GM21825 (cell line): ENCODE data around the gene PTPRD.
A peak's percentile ranks its signal among the peaks of the same experiment; 100 is the strongest.

Experiments
- ATAC-seq: cut with Tn5 transposase; IDR thresholded peaks from one replicate; pipeline ENCODE4 v1.9.1; 2021; ENCODE audit warnings: mild to moderate bottlenecking, moderate library complexity; ENCODE audit not compliant: unreplicated experiment

PTPRD gene

GRCh38 chr9:8382777-8383527 is 2229.8 kb downstream of the PTPRD start:
- no peak for ATAC-seq

GRCh38 chr9:8382266-8382665 is 2230.5 kb downstream of the PTPRD start:
- ATAC-seq, result no peak

- ATAC-seq, result no peak
Observed at GRCh38 chr9:8381601-8382000, 2231.2 kb downstream of the PTPRD start.

- no peak for ATAC-seq
Observed at GRCh38 chr9:8374471-8374870, 2238.3 kb downstream of the PTPRD start.

DNA sequence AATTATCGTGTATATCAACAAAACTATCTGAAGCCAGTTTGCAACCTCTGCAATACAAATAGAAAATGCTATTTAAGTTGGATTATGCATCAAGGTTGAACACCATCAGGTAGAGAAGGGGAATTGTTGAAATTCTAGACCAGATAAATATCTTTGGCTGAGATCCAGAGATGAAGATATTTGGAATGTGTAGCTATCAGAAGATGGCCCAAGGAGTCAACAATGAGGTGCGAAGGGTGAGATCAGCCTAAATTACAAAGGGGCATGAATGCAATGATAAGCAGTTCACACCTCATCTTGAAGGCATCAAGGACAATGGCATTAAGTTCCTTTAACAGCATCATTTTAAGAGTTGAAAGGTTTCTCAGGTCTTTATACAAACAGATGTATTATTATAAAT is 2241.1 kb downstream of the PTPRD start:
- ATAC-seq, result no peak

DNA sequence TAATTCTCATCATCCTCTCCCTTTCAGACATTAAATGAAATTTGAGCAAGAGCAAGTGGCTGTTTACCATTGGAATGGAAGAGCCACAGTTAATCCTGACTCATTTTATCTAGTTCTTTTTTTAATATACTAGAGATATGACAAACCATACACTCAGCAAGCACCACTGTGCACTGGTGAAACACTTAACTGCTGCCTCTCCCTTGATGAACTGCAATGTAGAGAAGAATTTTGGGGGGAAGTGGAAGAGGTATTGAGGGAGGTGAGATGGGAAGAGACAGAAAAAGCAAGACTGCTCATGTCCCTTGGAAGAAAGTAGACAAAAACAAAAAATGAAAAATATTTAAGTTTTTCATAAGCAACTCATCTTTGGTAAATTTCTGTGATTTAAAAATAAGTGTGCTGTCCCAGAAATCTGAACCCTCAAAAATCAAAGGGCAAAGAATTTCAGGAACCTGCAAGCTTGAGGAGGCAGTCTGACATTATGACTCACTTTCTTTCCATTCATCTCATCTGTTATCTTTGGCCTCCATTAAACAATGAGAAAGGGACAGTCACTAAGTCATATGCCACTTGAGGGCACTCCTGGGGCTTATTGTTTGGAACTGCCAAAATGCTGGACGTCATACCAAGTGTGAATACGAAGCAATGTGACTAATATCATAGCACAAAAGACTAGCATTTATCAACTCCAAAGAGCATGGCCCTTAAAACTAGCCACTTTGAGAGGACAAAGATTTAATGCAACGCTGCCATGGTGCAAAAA is 2246.5 kb downstream of the PTPRD start:
- no peak for ATAC-seq

DNA sequence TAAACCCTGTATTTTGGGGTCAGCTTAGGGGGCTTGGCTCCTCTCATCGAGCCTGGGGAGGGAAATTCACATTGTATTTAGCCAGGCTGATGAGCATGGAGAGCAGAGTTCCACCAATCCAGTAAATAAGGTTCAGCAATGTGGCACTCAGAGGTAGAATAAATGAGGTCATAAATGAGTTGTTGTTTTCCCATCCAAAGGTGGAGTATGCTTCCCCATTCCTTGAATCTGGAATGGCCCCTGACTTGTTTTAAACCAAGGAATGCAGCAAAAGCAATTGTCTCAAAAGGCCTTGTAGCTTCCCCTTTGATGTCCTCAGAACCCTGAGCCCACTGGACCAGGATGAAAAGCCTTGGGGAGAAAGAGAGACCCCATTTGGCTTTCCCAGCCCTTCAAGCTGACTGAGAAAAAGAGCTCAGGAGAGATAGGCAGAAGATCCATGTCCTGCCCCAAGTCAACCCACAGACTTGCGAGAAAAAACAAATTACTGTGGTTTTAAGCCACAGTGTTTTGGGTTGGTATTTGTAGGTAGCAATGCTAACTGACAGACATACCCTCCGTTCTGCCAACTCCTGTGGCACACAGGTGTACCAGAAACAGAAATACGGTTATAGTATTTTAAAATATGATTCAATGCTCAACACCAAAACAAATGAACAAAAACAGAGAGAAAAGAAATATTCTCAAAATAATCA is 2247.2 kb downstream of the PTPRD start:
- no peak for ATAC-seq

DNA sequence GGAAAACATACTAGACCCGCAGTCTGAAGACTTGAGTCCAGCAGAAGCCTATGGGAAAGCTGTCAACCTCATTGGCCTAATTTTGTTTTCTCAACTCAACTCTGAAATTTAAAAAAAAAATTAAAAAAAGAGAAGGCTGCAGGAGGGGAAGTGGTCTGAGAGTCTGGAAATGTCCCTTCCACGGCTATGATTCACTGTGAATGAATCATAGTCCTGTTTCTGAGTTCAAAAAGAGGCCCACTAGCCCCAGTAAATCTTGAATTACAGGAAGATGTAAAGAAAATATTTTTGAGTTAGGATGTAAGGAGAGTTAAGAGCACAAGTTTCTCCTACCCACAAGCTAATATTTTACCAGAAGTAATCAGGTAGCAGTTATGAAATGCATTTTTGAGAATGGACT is 2247.8 kb downstream of the PTPRD start:
- ATAC-seq, result peak; percentile 79

DNA sequence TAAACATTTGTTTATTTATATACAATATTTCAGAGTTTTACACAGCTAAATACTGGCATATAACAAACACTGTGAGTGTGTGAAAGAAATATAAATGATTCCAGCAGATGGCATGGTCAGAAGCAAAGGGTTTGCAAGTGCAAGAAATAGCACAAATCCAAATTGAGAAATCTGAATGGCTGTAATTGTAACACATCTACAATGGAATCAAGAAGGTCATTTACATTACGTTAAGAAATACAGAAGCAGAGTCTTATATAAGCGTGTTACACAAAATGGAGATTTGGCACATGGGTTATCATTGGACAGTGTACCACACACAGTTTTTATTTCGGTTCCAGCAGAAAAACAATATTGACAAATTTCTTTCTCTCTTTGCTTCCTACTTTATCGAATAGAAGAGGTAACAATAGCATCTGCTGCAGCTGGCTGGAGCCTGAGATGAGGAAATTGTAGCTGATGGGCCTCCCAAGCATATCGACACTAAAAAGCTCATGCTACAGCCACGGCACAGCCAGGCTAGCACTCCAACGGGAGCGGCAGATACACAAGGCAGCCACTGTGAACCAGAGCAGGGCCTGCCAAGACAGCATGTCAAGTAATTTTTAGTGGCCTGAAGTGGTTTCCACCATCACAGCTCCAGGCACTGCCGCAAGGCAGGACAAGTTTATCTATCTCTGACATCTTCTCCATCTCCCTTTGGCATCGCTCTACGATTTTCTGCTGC is 2248.6 kb downstream of the PTPRD start:
- no peak for ATAC-seq

GRCh38 chr9:8362250-8362649 is 2250.6 kb downstream of the PTPRD start:
- peak; percentile 54 for ATAC-seq

DNA sequence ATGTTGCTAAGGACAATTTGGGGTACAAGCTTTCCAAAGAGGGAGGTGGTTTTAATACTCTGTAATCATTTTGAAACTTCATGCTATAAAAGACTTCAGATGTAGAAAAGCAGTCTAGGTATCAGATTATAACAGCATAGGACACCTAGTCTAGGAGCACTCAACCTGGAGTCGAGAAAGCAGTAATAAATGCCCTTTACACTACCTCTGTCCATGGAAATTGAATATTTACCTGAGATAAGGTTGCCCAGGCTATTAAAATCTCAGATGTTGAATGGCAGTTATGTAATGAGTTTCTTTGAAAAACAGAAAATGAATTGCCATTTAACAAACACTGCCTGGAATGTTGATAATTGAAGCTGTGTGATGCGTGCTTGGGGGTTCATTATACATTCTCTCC is 2251.4 kb downstream of the PTPRD start:
- no peak for ATAC-seq

DNA sequence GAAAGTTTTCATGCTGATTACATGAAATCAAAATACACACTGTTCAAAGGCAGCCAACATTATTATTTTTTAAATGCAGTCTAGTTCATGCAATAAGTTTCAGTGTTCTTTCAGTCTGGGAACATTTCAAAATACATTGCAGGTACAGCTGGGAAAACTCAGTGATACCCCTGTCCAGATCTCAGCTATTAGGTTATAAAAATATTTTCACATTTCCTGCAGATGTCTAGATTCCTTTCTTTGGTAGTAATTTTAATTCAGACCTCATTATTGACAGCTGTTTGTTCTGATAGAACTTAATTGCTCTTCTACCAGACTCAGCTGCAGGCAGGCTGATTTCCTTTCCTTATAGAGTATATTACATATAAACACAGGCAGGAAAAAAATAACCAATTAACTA is 2256.4 kb downstream of the PTPRD start:
- ATAC-seq, result no peak

DNA sequence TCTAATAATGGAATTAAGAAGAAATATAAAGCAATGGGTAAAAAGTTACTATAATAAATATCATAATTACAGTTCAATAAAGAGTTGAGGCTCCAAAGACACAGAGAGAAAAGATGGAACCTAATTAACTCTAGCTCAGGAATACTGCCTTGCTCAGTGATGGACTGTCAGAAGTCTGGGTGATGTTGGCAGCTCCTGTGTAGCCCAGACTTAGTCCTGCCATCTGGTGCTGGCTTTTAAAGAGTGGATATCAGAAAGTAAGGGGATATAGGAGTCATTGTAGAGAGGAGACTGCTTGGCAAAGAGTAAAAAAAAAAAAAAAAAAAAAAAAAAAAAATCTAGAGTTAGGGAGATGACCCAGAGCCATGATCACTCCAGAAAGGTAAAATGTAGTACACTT is 2261.4 kb downstream of the PTPRD start:
- no peak for ATAC-seq

GRCh38 chr9:8349901-8350300 is 2262.9 kb downstream of the PTPRD start:
- ATAC-seq, result no peak

- no peak for ATAC-seq
Observed at GRCh38 chr9:8349376-8349775, 2263.4 kb downstream of the PTPRD start.

GRCh38 chr9:8348756-8349155 is 2264.0 kb downstream of the PTPRD start:
- no peak for ATAC-seq

DNA sequence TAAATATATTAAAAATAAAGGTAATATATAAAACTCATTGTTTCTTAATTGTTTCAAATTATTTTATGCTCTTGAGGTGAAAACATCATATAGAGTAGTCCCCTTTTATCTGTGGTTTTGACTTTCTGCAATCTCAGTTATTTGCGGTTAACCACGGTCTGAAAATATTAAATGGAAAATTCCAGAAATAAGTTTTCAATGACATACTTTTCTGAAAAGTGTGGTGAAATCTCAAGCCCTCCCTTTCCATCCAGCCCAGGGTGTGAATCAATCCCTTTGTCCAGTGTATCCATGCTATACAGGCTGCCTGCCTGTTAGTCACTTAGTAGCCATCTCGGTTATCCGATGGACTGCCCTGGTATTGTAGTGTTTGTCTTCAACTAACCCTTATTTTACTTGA is 2266.5 kb downstream of the PTPRD start:
- no peak for ATAC-seq

DNA sequence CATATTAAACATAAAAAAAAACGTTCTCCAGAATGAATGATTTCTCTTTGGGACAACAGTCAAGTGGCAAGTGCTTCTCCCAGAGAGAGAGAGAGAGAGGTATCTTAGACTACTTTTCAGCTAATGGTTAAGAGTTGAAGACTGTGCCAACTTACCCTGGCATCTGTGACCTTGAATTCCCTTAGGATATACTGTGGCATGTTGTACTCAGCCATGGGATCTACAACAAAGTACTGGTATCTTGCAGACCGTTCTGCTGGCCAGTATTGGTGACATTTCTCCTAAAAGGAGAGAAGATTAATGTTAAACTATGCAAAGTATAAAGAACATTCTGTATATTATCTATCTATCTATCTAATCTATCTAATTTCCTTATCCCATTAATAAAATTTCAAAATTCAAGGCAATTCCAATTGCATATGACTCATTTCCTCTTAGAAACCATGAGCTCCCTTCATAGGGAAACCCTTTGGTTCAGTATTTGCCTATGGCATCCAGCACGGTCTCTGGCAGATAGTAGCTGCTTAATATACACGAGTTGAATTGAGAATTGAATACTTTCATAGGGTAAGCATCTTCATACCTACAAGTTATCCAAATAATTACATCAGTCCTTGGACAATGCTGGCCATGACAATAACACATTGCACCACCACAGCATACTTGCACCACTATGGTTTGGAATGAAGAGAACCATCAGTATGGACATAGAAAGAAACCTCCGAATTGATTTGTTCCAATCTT is 2273.9 kb downstream of the PTPRD start:
- ATAC-seq, result no peak

DNA sequence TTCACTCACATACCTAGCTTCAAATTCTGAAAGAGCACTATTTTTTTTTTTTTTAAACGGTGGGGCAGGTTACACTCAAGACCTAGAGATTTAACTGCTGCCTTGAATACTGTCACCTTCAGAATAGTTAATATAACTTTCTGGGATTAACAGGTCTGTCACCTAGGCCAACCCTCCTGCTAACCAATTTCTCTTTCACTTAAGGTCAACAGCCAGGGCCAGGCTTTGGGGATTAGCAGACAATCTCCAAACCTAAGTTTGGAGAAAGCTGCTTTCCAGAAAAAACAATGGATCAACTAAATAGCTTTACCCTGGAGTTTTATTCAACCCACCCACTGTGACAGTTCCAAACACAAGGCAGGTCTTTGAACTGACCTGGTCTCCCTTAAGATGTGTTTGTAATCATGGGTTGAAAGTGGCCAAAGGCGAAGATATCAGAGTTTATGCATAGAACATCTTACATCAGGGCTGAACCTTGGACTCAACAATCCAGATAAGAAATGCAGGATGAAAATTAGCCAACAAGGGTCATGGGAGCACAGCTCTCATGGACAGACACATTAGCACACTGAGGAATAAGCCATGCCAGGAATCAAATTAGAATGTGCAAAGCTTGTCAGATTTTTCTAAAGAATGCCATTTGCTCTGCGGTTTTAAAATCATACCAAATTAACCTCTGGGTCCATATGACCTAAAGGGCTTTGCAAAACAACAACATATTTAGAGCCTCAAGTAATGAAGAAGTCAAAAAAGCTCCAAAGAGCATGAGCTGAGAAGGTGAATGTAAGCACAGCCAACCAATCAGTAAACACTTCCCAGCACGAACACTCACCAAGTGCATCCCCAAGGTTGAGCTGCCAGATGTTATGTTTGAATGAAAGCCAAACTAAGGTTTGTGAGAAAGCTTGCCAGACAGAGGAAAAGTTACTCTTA is 2274.7 kb downstream of the PTPRD start:
- ATAC-seq, result no peak
